DMS 273 treated with DMSO at 0.1 percent for 48 hours (cell line): ENCODE measurements around the gene PPFIA1.
"Not testable (repeated sequence)": the region's sequence is repeated elsewhere in the genome, so short reads cannot be mapped to it uniquely, and the experiment has no call there.

Experiments
- DNase-seq: peaks from one replicate; lab custom pipeline; 2025; lab: John Stamatoyannopoulos, UW

The PPFIA1 gene

GRCh38 chr11:70358753-70359152, 88.3 kb downstream of the PPFIA1 start:
- DNase-seq = no peak

DNA sequence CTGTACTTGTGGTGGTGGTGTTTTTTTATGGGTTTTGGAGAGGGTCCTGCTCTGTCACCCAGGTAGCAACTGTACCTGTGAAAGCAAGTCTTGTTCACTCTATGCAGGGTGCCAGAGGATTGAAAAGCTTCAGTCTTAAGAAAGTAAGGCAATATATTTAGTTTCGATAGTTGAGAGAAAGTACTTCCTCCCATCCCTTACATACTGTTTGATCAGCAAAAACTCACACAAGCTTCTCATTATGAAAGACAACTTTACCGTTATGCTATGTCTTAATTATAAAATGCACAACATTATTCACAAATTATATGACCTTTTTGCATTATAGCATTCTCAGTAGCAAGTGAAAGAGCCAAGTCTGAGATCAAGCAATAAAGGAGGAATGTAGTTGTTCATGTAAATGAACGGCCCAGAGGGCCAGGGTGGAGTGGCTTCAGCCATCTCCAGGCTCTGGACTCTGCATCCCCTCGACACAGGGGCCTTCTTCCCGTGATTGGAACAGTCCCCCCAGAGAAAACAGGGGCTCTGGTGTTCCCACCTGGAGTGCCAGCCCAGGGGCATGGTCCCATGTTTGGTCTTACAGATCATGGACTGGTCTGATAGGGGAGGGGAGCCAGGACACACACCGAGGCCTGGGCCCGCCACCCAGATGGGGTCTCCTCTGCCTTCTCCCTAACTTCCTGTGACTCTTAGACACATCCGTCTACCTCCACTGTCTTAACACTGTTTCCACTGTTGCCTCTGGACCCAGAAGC, 89.1 kb downstream of the PPFIA1 start:
- no peak for DNase-seq

- DNase-seq = no peak
Observed at GRCh38 chr11:70360211-70360610, 89.7 kb downstream of the PPFIA1 start.

GRCh38 chr11:70364178-70364577, 93.7 kb downstream of the PPFIA1 start:
- no peak for DNase-seq

GRCh38 chr11:70364745-70365543, 94.5 kb downstream of the PPFIA1 start:
- no peak for DNase-seq

- no peak for DNase-seq
Observed at GRCh38 chr11:70365544-70365927, 95.0 kb downstream of the PPFIA1 start.

- no peak for DNase-seq
Observed at GRCh38 chr11:70367071-70367470, 96.6 kb downstream of the PPFIA1 start.

GRCh38 chr11:70368961-70369360, 98.5 kb downstream of the PPFIA1 start:
- DNase-seq = no peak

GRCh38 chr11:70371241-70371640, 100.8 kb downstream of the PPFIA1 start:
- DNase-seq = no peak

- DNase-seq = no peak
Observed at GRCh38 chr11:70372076-70372475, 101.6 kb downstream of the PPFIA1 start.

DNA sequence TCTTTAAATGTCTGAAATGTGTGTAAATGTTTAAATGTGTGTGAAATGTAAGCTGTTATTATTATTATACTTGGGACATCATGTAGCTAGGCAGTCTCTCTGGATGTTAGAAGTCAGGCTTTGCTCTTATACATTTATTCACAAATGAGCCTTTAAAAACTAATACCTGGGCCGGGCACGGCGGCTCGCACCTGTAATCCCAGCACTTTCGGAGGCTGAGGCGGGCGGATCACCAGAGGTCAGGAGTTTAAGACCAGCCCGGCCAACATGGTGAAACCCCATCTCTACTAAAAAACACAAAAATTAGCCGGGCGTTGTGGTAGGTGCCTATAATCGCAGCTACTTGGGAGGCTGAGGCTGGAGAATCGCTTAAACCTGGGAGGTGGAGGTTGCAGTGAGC, 106.1 kb downstream of the PPFIA1 start:
- no peak for DNase-seq

- DNase-seq = no peak
Observed at GRCh38 chr11:70377645-70378044, 107.2 kb downstream of the PPFIA1 start.

- DNase-seq = no peak
Observed at GRCh38 chr11:70378506-70379134, 108.1 kb downstream of the PPFIA1 start.

GRCh38 chr11:70381350-70381749, 110.9 kb downstream of the PPFIA1 start:
- DNase-seq = no peak

GRCh38 chr11:70381872-70382861, 111.7 kb downstream of the PPFIA1 start:
- no peak for DNase-seq

GRCh38 chr11:70383664-70384565, 113.4 kb downstream of the PPFIA1 start:
- DNase-seq = no peak

DNA sequence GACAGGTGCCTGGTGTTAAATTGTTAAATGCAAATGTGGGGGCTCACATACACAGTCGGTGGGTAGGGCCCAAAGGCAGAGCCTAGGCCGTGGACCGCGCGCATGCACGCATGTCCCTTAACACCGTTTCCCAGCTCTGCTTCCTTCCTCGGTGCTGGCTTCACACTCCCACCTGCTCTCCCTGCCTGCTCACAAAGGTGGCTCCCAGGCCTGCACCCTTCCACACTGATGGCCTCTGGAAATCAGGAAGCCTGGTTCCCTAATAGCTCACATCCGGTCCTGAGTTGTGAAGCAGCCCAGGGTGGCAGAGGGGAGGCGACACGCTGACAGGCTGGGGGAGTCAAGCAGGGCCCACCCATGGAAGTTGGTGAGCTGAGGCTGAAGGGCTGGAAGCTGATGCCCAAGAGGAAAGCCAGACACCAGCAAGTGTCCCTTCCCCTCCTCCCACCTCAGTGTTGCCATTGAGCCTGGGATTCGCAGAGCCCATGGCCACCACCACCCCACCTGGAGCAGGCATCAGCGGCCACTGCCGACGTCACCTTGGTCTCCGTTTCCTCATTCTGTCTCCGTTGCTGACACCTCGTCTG, 114.2 kb downstream of the PPFIA1 start:
- no peak for DNase-seq

DNA sequence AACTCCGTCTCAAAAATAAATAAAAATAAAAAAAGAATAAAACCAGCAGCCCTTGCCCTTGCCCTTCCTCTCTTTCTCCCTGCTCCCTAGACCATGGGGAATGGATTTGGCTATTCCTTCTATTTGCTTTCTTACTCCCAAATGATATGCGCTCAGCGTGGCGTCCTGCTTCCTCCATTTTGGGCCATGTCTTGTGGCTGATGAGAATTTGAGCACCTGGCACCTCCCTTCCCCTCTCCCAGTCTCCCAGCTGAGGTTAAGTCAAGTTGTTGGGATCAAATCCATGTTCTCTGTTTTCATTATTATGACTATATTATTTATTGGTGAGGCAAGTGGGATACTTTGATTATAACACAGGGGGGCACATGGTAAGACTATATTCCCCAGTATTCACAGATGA, 117.1 kb downstream of the PPFIA1 start:
- DNase-seq = no peak

- DNase-seq = no peak
Observed at GRCh38 chr11:70389201-70389600, 118.7 kb downstream of the PPFIA1 start.

GRCh38 chr11:70390882-70391281, 120.4 kb downstream of the PPFIA1 start:
- DNase-seq = not testable (repeated sequence)
